HEK293T (cell line): Measurements from ENCODE around the gene RBP2.

Experiments
- CTCF ChIA-PET: fragments of 350-600 bp; formaldehyde crosslinking; extraction: SDS; loops from one replicate; lab custom pipeline; 2021; ENCODE audit warnings: antibody characterized with exemption, inconsistent platforms; lab: Yijun Ruan, JAX
- POLR2A ChIA-PET: fragments of 350-600 bp; formaldehyde crosslinking; extraction: SDS; loops from one replicate; lab custom pipeline; 2020; ENCODE audit warnings: antibody characterized with exemption, inconsistent platforms; lab: Yijun Ruan, JAX
- DNase-seq: peaks from one replicate; pipeline ENCODE4 v3.0.0; 2012; ENCODE audit warnings: mixed read lengths; ENCODE audit errors: extremely low spot score
- ARNT ChIP-seq: fragments of 450-650 bp; IDR thresholded peaks from 2 replicates; pipeline ENCODE4 v1.6.1; 2017; ENCODE audit warnings: mild to moderate bottlenecking
- BHLHE40 ChIP-seq: fragments of 450-650 bp; IDR thresholded peaks from 2 replicates; pipeline ENCODE4 v1.6.1; 2016; ENCODE audit warnings: mild to moderate bottlenecking, moderate library complexity, borderline replicate concordance
- CTBP1 ChIP-seq: fragments of 450-650 bp; IDR thresholded peaks from 2 replicates; pipeline ENCODE4 v1.6.1; 2016; ENCODE audit warnings: borderline replicate concordance
- ELF4 ChIP-seq: fragments of 450-650 bp; IDR thresholded peaks from 2 replicates; pipeline ENCODE4 v1.6.1; 2017; ENCODE audit warnings: antibody characterized with exemption
- FOXA1 ChIP-seq: fragments of 450-650 bp; IDR thresholded peaks from 2 replicates; pipeline ENCODE4 v1.6.1; 2016; ENCODE audit warnings: mild to moderate bottlenecking
- FOXK2 ChIP-seq: fragments of 450-650 bp; IDR thresholded peaks from 2 replicates; pipeline ENCODE4 v1.6.1; 2016; ENCODE audit warnings: mild to moderate bottlenecking
- FOXM1 ChIP-seq: fragments of 450-650 bp; IDR thresholded peaks from 2 replicates; pipeline ENCODE4 v1.6.1; 2017; ENCODE audit warnings: mild to moderate bottlenecking, borderline replicate concordance
- HDGF ChIP-seq: fragments of 450-650 bp; IDR thresholded peaks from 2 replicates; pipeline ENCODE4 v1.6.1; 2017; ENCODE audit warnings: antibody characterized with exemption, borderline replicate concordance
- L3MBTL2 ChIP-seq: fragments of 450-650 bp; conservative IDR thresholded peaks from 2 replicates; pipeline ENCODE4 v1.6.1; 2016; ENCODE audit warnings: mild to moderate bottlenecking
- LEF1 ChIP-seq: fragments of 450-650 bp; IDR thresholded peaks from 2 replicates; pipeline ENCODE4 v1.6.1; 2017; ENCODE audit warnings: mild to moderate bottlenecking, borderline replicate concordance
- NFRKB ChIP-seq: fragments of 450-650 bp; IDR thresholded peaks from 2 replicates; pipeline ENCODE4 v1.6.1; 2016; ENCODE audit warnings: mild to moderate bottlenecking, moderate library complexity
- SP1 ChIP-seq: fragments of 450-650 bp; IDR thresholded peaks from 2 replicates; pipeline ENCODE4 v1.6.1; 2017
- SUZ12 ChIP-seq: fragments of 450-650 bp; IDR thresholded peaks from 2 replicates; pipeline ENCODE4 v1.6.1; 2016; ENCODE audit warnings: mild to moderate bottlenecking
- TARDBP ChIP-seq: fragments of 450-650 bp; IDR thresholded peaks from 2 replicates; pipeline ENCODE4 v1.6.1; 2016
- ZNF384 ChIP-seq: fragments of 450-650 bp; IDR thresholded peaks from 2 replicates; pipeline ENCODE4 v1.6.1; 2016
- TF ChIP-seq, protein P1 (sequence below): fragments of 450-650 bp; IDR thresholded peaks from 2 replicates; pipeline ENCODE4 v1.6.1; 2016

RBP2 gene

DNA sequence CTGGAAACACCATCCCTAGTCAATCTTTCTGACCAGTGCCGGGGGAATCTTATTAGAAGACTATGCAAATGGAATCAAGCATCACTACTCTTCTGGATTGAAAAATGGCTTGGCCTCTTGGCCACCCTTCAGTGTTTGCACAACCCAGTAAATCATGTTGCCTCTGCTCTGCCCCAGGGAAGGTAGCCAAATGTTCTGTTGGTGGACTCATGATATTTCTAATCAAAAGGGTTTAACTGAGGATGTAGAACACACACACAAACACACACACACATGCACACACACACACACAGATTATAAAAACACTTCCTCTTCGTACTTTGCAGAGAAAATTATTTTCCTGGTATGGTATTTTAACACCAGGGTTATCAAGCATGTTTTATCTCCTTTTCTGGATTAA lies 7.9 kb downstream of the RBP2 start:
- ChIA-PET CTCF (no interaction called here), POLR2A (no interaction called here)
- TF ChIP-seq ELF4: no peak
- TF ChIP-seq SP1: no peak
- no peak for TF ChIP-seq CTBP1
- TF ChIP-seq ARNT: no peak
- TF ChIP-seq, protein P1, sequence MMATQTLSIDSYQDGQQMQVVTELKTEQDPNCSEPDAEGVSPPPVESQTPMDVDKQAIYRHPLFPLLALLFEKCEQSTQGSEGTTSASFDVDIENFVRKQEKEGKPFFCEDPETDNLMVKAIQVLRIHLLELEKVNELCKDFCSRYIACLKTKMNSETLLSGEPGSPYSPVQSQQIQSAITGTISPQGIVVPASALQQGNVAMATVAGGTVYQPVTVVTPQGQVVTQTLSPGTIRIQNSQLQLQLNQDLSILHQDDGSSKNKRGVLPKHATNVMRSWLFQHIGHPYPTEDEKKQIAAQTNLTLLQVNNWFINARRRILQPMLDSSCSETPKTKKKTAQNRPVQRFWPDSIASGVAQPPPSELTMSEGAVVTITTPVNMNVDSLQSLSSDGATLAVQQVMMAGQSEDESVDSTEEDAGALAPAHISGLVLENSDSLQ: no peak
- TF ChIP-seq LEF1: no peak
- no peak for TF ChIP-seq L3MBTL2
- no peak for TF ChIP-seq TARDBP
- no peak for TF ChIP-seq BHLHE40
- TF ChIP-seq HDGF: no peak
- TF ChIP-seq ZNF384: no peak
- TF ChIP-seq FOXA1: no peak
- TF ChIP-seq FOXM1: no peak
- TF ChIP-seq SUZ12: no peak
- no peak for TF ChIP-seq FOXK2
- no peak for TF ChIP-seq NFRKB
- DNase-seq: no peak

DNA sequence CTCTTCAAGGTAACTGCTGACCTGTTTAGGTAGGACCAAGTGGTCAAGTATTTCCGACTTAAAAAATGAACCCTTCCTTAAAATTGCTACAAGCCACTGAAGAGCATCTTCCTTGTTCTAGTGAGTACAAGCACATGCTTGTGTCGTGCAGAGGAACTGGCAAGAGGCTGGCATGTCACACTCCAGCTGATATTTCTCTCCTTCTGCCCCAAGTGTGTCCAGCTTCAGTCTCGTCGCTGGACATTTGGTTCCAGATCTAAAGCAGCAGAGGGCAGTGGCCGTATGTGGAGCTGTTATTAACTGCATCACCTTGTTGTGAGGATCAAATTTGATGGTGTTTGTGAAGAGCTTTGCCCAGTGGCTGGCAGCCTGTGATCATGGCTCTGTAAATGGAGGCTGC lies 10.0 kb downstream of the RBP2 start:
- ChIA-PET POLR2A (no interaction called here), CTCF (no interaction called here)
- no peak for TF ChIP-seq FOXK2
- no peak for TF ChIP-seq HDGF
- no peak for TF ChIP-seq SP1
- TF ChIP-seq SUZ12: no peak
- TF ChIP-seq BHLHE40: no peak
- no peak for TF ChIP-seq ZNF384
- TF ChIP-seq CTBP1: no peak

DNA sequence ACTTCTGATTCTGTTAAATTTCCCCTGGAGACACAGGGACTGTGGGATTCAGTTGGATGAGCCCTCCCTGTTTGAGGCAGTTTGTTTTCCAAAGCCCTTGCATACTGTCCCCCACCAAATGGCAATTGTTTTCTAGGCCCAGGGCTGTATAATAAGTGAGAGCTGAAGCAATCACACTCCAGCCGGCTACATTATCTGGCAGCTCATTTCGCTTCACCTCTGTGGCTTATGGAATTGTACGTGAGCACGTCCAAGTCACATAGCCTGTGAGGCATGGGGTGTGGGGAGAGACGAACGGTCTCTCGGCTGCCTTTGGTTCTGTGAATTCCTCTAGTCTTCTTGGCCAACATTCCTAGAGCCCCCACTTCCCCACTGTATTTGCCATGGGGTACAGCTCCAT lies 10.7 kb downstream of the RBP2 start:
- ChIA-PET POLR2A (no interaction called here), CTCF (no interaction called here)
- DNase-seq: no peak
- TF ChIP-seq FOXM1 (no peak), BHLHE40 (no peak)

More for the DNA sequence above, 10.0 kb downstream of the RBP2 start:
- DNase-seq: no peak

DNA sequence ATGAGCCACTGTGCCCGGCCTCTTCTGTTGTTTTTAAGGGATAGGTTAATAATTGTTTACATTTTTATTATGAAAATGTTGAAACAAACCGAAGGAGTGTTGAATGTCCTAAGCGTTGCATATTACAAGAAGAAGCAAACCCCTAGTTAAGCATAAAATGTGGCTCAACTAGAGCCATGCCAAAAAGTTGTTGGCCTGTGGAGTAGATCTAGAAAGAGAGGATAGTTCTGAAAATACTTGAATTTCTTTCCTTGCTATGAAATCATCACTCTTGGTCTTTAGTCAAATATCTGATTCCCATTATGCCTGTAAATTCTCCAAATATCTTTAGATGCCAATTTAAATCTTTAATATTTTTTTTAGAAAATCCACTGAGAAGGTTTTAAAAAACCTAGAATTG lies 12.8 kb downstream of the RBP2 start:
- no peak for DNase-seq
- ChIA-PET POLR2A (no interaction called here), CTCF (interaction anchor here (0.6 kb wide), 1 partner anchor 11 kb away, joined by 3 read pairs; no protein-coding TSS in a partner anchor)
- no peak for TF ChIP-seq HDGF
- TF ChIP-seq L3MBTL2: no peak
- TF ChIP-seq NFRKB: no peak
- no peak for TF ChIP-seq LEF1
- no peak for TF ChIP-seq FOXK2
- TF ChIP-seq SUZ12: no peak
- no peak for TF ChIP-seq ZNF384
- no peak for TF ChIP-seq SP1
- TF ChIP-seq, protein P1: no peak
- no peak for TF ChIP-seq FOXM1
- TF ChIP-seq ELF4: no peak
- no peak for TF ChIP-seq CTBP1
- TF ChIP-seq ARNT: no peak
- no peak for TF ChIP-seq FOXA1
- no peak for TF ChIP-seq BHLHE40
- no peak for TF ChIP-seq TARDBP

DNA sequence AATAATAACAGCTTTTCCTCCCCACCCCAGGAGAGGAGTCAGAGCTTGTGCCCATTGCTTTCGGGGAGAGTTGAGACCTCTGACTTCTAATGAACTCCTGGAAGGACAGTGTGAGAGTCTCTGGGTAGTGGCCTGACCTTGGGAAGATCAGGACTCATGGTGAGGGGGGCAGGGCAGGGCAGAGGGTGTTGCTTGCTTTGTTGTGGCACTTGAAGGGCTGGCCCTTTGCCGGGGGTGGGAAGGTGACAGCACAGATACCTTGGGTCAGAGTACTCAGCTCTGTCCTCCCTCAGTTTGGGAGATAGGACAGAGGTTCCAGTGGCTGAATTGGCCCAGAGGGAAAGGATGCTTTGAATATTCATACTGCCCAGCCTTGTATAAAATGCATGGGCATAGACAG lies 15.8 kb downstream of the RBP2 start:
- no peak for DNase-seq
- ChIA-PET CTCF (no interaction called here), POLR2A (no interaction called here)
- TF ChIP-seq FOXM1 (no peak), TARDBP (no peak), SUZ12 (no peak), HDGF (no peak), FOXA1 (no peak)
- TF ChIP-seq, protein P1: no peak

DNA sequence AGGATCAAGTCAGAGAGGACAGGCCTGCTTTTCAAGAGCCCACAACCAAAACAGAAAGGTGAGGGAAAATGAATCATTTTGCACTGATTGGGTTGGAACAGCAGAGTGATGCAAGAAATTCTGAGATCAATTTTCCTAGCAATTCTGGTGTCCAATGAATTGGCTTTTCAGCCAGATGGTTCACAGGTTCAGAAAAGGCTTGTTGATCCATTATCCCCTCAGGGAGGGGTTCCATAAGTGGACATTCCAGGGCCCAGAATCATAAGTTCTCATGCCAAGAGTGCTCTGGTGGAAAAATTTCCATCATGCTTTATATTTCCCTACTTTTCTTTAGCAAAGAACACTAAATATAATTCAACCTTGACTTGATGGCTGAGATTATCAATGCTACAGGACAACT lies 16.2 kb downstream of the RBP2 start:
- POLR2A ChIA-PET: no interaction called here
- DNase-seq: no peak
- TF ChIP-seq FOXK2: no peak
- no peak for TF ChIP-seq L3MBTL2
- no peak for TF ChIP-seq HDGF
- TF ChIP-seq ZNF384: no peak
- TF ChIP-seq SP1: no peak
- CTCF ChIA-PET: no interaction called here

DNA sequence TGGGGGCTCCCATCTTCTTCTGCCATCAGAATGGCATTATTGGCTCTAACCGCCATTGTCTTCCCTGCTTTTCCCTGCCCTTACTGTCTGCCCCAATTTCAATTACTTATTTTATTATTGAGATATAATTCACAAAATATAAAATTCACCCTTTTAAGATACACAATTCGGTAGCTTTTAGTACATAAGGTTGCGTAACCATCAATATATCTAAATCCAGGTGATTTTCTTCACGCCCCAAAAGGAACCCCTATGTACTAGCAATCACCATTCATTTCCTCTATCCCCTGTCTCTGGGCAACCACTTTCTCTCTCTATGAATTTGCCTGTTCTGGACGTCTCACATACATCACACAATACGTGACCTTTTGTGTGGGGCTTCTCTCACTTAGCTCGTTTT lies 18.0 kb downstream of the RBP2 start:
- ChIA-PET CTCF (no interaction called here), POLR2A (no interaction called here)
- no peak for TF ChIP-seq SUZ12
- TF ChIP-seq TARDBP: no peak
- TF ChIP-seq FOXK2: no peak
- no peak for TF ChIP-seq ELF4
- no peak for TF ChIP-seq FOXA1
- TF ChIP-seq ZNF384: no peak

More for the DNA sequence above, 18.0 kb downstream of the RBP2 start:
- DNase-seq: no peak
